ENCODE results near the gene PLEKHG1.

Gene PLEKHG1

GRCh38 chr6:150640556-150641209, 41.0 kb downstream of the PLEKHG1 start:
- DNase-seq (ENCODE audit: low read depth) = no peak

- DNase-seq (ENCODE audit: low read depth) = no peak
These were observed 41.9 kb downstream of the PLEKHG1 start for GRCh38 chr6:150641398-150642139.

GRCh38 chr6:150646228-150646627, 46.5 kb downstream of the PLEKHG1 start:
- no peak for DNase-seq (ENCODE audit: low read depth)

GRCh38 chr6:150647051-150647450, 47.4 kb downstream of the PLEKHG1 start:
- no peak for DNase-seq (ENCODE audit: low read depth)

Data from GM04503 (cell line).